HK-2 (cell line): ENCODE results near the gene CADPS.

Experiments
- DNase-seq: peaks from one replicate; pipeline ENCODE4 v3.0.0-alpha.2; 2018; ENCODE audit not compliant: unreplicated experiment

The CADPS gene

GRCh38 chr3:62557450-62557849 is 317.8 kb downstream of the CADPS start:
- DNase-seq, result no peak

DNA sequence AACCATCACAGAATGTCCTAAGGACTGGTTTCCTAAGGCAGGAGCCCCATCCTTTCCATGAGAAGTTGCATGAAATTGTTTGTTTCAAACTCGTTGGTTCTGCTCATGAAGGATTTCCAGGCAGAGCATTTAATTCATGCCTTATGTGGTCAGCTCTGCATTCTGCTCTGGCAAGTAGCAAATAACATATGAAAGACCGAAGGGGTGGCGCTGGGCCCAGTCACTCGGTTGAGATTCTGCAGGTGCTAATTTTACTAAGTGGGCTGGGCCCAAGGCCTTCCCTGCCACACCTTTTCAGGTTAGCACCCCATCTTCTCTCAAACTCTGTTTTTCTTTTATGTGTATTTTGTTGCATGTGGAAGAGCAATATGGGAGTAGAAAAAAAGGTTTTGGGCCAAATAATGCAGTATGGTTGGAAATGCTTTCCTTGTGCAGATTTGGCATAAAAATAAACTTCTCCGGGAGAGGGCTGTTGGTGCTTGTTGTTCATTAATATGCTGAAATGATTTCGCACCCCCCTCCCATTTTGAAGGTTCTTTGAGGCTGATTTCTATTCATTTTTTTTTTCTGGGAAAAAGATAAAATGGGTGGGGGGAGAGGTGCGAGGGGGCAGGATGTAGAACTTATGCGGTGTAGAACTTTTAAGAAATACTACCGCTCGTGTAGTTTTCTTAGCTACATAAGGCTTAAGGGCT is 318.9 kb downstream of the CADPS start:
- DNase-seq, result no peak

GRCh38 chr3:62554264-62554799 is 320.9 kb downstream of the CADPS start:
- no peak for DNase-seq

GRCh38 chr3:62553811-62554210 is 321.4 kb downstream of the CADPS start:
- DNase-seq, result no peak

- DNase-seq, result no peak
These were observed 323.7 kb downstream of the CADPS start for GRCh38 chr3:62551556-62551955.

DNA sequence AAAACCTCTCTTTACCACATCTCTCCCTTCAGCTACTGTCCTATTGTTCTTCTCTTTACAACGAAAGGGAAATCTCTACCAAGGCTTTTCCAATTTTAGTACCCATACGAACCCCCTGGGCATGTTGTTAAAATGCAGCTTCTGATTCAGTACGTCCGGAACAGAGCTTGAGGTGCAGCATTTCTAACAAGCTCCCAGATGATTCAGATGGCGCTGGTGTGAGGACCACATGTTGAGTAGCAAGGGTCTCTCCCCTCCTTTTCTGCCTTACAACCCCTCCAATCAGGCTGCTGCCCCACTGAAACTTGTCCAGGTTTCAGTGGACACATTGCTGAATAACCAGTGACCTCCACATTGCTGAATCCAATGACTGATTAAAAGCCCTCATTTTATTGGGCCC is 324.8 kb downstream of the CADPS start:
- DNase-seq, result no peak

- no peak for DNase-seq
These were observed 326.5 kb downstream of the CADPS start for GRCh38 chr3:62548528-62549205.

DNA sequence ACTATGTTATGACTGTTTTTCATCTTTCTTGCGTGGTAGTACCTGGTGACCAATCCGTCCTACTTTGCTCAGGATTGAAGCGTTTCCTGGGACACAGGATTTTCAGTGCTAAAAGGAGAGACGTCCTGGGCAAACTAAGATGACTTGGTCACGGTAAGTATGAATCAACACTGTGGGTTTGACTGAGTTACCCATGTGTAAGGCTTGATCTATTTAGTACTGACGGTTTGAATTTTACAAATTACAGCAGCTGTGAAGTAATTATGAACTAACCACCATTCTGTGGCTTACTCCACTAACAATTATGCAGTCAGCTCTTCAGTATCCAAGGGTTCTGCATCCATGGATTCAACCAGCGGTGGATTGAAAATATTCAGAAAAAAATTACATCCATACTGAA is 328.9 kb downstream of the CADPS start:
- DNase-seq, result no peak

GRCh38 chr3:62542185-62542584 is 333.0 kb downstream of the CADPS start:
- no peak for DNase-seq

DNA sequence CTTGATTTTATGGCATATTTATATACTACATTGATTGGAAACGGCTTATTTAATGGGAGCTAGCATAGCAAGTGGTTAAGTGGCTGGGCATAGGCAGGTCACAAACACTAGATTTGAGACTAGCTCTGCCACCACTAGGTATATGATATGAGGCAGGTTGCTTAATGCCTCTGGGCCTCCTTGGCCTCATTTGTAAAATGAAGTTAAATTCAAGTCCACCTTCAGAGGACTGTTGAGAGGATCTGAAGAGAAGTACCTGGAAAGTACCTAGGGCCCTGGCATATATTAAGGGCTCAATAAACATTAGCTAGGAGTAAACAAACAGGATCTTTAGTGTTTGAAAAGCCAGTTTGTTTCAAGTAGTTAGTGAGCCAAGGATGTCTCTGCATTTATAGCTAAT is 335.5 kb downstream of the CADPS start:
- no peak for DNase-seq

- DNase-seq, result no peak
These were observed 336.4 kb downstream of the CADPS start for GRCh38 chr3:62538691-62539356.

- DNase-seq, result no peak
These were observed 340.9 kb downstream of the CADPS start for GRCh38 chr3:62534326-62534725.

DNA sequence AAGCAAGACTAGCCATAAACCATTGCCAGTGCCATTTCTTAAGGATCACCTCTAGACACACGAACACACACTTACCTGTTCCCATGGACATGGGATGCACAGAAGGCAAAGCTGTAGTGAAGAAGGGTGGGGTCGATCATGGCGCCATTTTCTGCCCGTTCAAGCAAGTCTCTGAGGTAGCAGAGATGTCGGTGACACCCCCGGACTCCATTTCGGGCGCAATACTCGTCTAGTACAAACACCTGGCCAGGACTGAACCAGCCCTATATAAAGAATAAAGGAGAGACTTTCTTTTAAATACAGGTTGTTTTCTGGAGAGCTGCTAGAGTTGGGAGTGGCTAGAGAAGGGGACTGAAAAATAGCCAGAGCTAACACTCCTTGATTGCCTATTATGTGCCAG is 342.4 kb downstream of the CADPS start:
- no peak for DNase-seq

DNA sequence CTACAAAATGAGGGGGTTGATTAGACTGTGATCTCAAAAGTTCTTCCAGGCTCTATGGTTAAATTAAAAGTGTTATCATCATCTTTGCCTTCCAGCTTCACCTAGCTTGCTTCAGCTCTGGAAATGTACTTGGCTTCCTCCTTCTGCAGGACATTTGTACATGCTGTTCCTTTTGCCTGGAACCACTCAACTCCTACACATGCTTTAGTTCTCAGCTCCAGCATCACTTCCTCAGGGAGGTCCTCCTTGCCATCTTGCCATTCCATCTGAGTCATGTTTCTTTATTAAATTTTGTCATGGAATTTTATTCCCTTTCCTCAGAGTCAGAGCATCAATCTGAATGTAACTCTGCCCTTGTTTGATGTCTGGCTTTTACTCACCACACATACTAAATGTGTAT is 343.2 kb downstream of the CADPS start:
- DNase-seq, result no peak

DNA sequence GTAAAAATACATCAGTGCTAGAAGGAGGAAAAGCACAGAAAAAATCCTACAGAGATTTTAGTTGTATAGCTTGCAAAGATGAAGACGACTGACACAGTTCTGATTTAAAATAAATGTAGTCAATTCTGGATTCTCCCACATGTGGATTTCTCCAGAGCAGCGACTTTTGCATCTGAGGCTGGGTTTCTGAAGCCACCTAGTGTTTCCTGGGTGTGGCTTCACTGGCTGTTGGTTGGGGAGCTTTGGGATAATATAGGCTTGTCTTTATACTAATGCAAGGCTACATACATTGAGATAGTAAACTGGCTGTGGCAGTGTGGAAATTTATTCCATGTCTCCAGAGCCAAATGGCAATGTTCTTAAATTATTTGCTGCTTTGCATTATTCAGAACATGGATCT is 343.7 kb downstream of the CADPS start:
- no peak for DNase-seq

DNA sequence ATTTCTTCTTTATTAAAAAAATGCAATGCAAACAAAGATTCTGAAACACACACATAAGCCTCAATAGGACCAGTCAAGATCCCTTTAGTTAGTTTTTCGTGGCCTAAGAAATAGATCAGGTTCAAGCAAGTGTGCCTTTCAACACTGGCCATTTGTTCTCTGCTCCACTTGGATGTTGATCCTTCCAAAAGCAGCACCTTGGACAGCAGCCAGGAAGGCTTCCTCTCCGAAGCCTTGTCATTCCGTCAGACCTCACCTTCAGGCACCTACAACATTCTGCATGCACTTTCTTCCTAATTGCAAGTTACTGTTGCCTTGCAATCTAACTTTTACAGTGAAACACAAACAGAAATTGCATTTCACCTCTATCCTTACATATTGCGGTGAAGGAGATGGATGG is 346.0 kb downstream of the CADPS start:
- peak; percentile 20 for DNase-seq

DNA sequence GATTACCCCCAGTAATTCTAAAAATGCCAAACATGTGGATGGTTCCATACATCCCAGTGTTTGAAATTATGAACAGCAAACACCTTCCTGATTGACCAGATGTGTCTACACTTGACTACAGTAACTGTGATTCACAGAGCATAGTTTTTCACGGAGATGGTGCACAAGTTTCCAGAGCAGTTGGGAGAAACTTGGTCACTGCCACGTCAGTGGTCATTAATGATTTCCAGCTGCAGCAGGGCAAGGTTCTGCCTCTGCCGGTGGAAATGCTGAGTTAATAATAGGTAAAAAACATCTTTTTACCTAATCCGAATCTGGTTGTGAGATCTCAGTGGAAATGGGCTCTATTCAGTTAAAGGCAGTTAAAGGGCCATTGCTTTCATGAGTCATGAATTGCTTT is 347.7 kb downstream of the CADPS start:
- DNase-seq, result no peak

GRCh38 chr3:62525281-62525680 is 349.9 kb downstream of the CADPS start:
- no peak for DNase-seq

- DNase-seq, result no peak
These were observed 351.5 kb downstream of the CADPS start for GRCh38 chr3:62523672-62524071.

- no peak for DNase-seq
These were observed 353.6 kb downstream of the CADPS start for GRCh38 chr3:62521464-62522105.

DNA sequence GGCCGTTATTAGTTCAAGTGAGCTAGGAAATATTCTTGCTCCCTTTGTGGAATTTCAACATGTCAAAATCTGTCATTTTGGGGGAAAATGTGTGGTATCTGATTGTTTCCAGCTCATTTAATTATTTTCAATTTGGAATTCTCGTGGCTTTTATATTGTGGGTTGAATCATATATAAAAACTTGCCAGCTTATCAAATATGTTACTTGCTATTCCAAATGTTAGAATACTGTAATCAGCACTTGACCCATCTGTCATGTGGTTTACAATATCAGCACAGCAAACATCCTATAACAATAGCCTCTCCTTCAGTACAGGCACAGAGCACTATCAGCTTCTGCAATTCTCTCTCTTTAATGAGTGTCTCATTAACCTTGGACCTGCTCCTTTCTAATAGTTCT is 371.7 kb downstream of the CADPS start:
- no peak for DNase-seq
